ENCODE results near the gene LYZL1. TPM values are rescaled to one million over a fixed set of nuclear protein-coding genes. Genes with fewer than 3 reads are reported as not detected.

Gene LYZL1
- total and polyA plus RNA-seq, 2 donors (not counting 1 experiment from before 2014, with no cell fraction given) = not detected

DNA sequence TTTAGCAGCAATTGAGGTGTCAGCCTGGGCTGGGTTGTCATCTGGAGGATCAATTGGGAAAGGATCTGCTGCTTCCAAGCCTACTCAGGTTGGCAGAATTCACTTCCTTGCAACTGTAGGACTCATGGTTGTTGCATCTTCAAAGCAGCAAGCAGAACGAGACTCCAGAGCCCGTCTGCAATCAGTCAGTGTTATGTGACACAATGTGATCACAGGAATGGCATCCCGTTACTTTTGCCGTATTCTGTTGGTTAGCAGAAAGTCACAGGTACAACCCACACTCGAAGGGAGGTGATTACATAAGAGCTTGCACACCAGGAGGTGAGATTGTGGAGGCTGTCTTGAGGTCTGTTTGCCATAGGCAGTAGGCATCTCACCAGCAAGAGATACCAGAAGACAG, 15.4 kb upstream of the LYZL1 start:
- intact Hi-C loops (cut with micrococcal nuclease) = no loop called here
- POLR2A ChIA-PET = no interaction called here
- ATAC-seq (ENCODE audit: low read depth) (no peak), DNase-seq (no peak)
- WGBS (ENCODE audit: insufficient coverage) = 86% methylated on average over 5 of the region's 5 CpGs
- H2AFZ ChIP-seq (ENCODE audit: insufficient read depth, low read depth, low read length, poor library complexity, severe bottlenecking) = no peak overlapping the region
- H3K9ac ChIP-seq (ENCODE audit: low read length) = no peak overlapping the region
- H3K4me3 Mint-ChIP-seq = no peak overlapping the region
- H3K4me1 Mint-ChIP-seq = no peaks in the 10 kb centered on the region
- CTCF ChIA-PET = no interaction called here
- H3K9me3 ChIP-seq (ENCODE audit: control extremely low read depth in 1 of 3, control insufficient read depth in 2 of 3, insufficient read depth in 1 of 3, low read length in 2 of 3) = no peaks in the 10 kb centered on the region
- H3K4me1 ChIP-seq (ENCODE audit: control insufficient read depth in 2 of 2, insufficient read depth in 2 of 2, low read length in 2 of 2) = no peaks in the 10 kb centered on the region
- peaks cover 3% of the 10 kb centered on the region for H3K9me3 Mint-ChIP-seq (ENCODE audit: insufficient read depth)
- H3K27me3 Mint-ChIP-seq = no peaks in the 10 kb centered on the region
- H3K27me3 ChIP-seq (replicated peaks in 1 of 4; ENCODE audit: control extremely low read depth in 1 of 4, control insufficient read depth in 3 of 4, insufficient read depth in 4 of 4, low read length in 3 of 4) = no peaks in the 10 kb centered on the region
- no peaks in the 10 kb centered on the region for H3K36me3 ChIP-seq (replicated peaks in 1 of 2; ENCODE audit: control extremely low read depth in 1 of 2, control insufficient read depth in 1 of 2, extremely low read depth in 1 of 2, insufficient read depth in 2 of 2, low read length in 1 of 2)
- no peak overlapping the region for H3K27ac Mint-ChIP-seq
- H3K4me3 ChIP-seq (ENCODE audit: control extremely low read depth in 1 of 5, extremely low read depth in 1 of 5, insufficient read depth in 1 of 5, low read depth in 2 of 5, low read length in 4 of 5) = no peak overlapping the region
- no peaks in the 10 kb centered on the region for H3K79me2 ChIP-seq (ENCODE audit: control insufficient read depth, insufficient read depth, low read length)
- no peak overlapping the region for H3K27ac ChIP-seq (ENCODE audit: low read length in 2 of 2)
- H4K20me1 ChIP-seq (ENCODE audit: control insufficient read depth, insufficient read depth, low read length, poor library complexity, severe bottlenecking) = no peaks in the 10 kb centered on the region
- H3K4me2 ChIP-seq (replicated peaks; ENCODE audit: low read depth, low read length, poor library complexity, severe bottlenecking) = no peak overlapping the region
- no peak for TF ChIP-seq EZH2 (IDR thresholded peaks at IDR 0.05; ENCODE audit: borderline replicate concordance, insufficient read depth, low read depth, low read length, poor library complexity, severe bottlenecking)
- TF ChIP-seq, protein P1, sequence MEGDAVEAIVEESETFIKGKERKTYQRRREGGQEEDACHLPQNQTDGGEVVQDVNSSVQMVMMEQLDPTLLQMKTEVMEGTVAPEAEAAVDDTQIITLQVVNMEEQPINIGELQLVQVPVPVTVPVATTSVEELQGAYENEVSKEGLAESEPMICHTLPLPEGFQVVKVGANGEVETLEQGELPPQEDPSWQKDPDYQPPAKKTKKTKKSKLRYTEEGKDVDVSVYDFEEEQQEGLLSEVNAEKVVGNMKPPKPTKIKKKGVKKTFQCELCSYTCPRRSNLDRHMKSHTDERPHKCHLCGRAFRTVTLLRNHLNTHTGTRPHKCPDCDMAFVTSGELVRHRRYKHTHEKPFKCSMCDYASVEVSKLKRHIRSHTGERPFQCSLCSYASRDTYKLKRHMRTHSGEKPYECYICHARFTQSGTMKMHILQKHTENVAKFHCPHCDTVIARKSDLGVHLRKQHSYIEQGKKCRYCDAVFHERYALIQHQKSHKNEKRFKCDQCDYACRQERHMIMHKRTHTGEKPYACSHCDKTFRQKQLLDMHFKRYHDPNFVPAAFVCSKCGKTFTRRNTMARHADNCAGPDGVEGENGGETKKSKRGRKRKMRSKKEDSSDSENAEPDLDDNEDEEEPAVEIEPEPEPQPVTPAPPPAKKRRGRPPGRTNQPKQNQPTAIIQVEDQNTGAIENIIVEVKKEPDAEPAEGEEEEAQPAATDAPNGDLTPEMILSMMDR (IDR thresholded peaks at IDR 0.05) = no peak

DNA sequence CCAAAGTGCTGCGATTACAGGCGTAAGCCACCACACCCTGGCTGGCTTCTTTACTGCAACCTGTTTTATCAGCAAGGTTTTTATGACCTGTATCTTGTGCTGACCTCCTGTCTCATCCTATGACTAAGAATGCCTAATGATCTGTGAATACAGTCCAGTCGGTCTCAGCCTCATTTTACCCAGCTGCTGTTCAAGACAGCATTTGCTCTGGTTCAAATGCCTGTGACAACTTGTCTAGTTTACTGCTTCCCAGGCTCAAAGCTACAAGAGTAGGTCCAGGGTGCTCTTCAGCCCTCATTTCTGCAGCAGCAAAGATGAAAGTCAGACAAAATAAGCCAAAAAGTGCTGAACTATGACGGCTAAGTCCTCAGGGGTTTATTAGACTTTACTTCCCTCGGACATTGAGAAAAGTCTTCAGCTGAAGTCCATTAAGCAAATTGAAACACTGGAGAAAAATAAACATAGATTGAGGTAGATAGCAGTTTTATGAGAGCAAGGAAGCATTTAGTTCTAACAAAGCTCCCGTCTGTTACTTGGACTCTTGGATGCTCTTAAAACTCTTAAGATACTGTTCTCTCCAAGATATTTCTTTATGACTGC, 12.5 kb upstream of the LYZL1 start:
- H3K4me3 ChIP-seq (ENCODE audit: control extremely low read depth in 1 of 5, extremely low read depth in 1 of 5, insufficient read depth in 1 of 5, low read depth in 2 of 5, low read length in 4 of 5) = no peak overlapping the region
- no peaks in the 10 kb centered on the region for H3K4me1 ChIP-seq (ENCODE audit: control insufficient read depth in 2 of 2, insufficient read depth in 2 of 2, low read length in 2 of 2)
- no peak for ATAC-seq (ENCODE audit: low read depth)
- no peak overlapping the region for H3K9ac ChIP-seq (ENCODE audit: low read length)
- Mint-ChIP-seq H3K27me3 (no peaks in the 10 kb centered on the region), H3K4me3 (no peak overlapping the region), H3K4me1 (no peaks in the 10 kb centered on the region), H3K9me3 (ENCODE audit: insufficient read depth) (peaks cover 3% of the 10 kb centered on the region), H3K27ac (no peak overlapping the region)
- TF ChIP-seq, protein P1 (IDR thresholded peaks at IDR 0.05) = no peak
- TF ChIP-seq EZH2 (IDR thresholded peaks at IDR 0.05; ENCODE audit: borderline replicate concordance, insufficient read depth, low read depth, low read length, poor library complexity, severe bottlenecking) = no peak
- no peak for DNase-seq
- POLR2A ChIA-PET = no interaction called here
- WGBS (ENCODE audit: insufficient coverage) = 96% methylated on average over 5 of the region's 6 CpGs
- no peaks in the 10 kb centered on the region for H4K20me1 ChIP-seq (ENCODE audit: control insufficient read depth, insufficient read depth, low read length, poor library complexity, severe bottlenecking)
- intact Hi-C loops (cut with micrococcal nuclease) = no loop called here
- H3K27me3 ChIP-seq (replicated peaks in 1 of 4; ENCODE audit: control extremely low read depth in 1 of 4, control insufficient read depth in 3 of 4, insufficient read depth in 4 of 4, low read length in 3 of 4) = no peaks in the 10 kb centered on the region
- no peaks in the 10 kb centered on the region for H3K9me3 ChIP-seq (ENCODE audit: control extremely low read depth in 1 of 3, control insufficient read depth in 2 of 3, insufficient read depth in 1 of 3, low read length in 2 of 3)
- CTCF ChIA-PET = no interaction called here
- H2AFZ ChIP-seq (ENCODE audit: insufficient read depth, low read depth, low read length, poor library complexity, severe bottlenecking) = no peak overlapping the region
- H3K4me2 ChIP-seq (replicated peaks; ENCODE audit: low read depth, low read length, poor library complexity, severe bottlenecking) = no peak overlapping the region
- H3K27ac ChIP-seq (ENCODE audit: low read length in 2 of 2) = no peak overlapping the region
- no peaks in the 10 kb centered on the region for H3K36me3 ChIP-seq (replicated peaks in 1 of 2; ENCODE audit: control extremely low read depth in 1 of 2, control insufficient read depth in 1 of 2, extremely low read depth in 1 of 2, insufficient read depth in 2 of 2, low read length in 1 of 2)
- no peaks in the 10 kb centered on the region for H3K79me2 ChIP-seq (ENCODE audit: control insufficient read depth, insufficient read depth, low read length)

Data from B cell (primary cell).